ENCODE data around the gene TAF3.

- TF ChIP-seq POLR2AphosphoS5 (IDR thresholded peaks at IDR 0.05; ENCODE audit: low read depth, low read length), result no peak
- no peak for TF ChIP-seq TAF1 (IDR thresholded peaks at IDR 0.05; ENCODE audit: low read depth, low read length)
- no peak for TF ChIP-seq POLR2A (IDR thresholded peaks at IDR 0.05; ENCODE audit: low read depth, low read length)
- no peak for TF ChIP-seq PAX5 (IDR thresholded peaks at IDR 0.05; ENCODE audit: insufficient read depth, low read length, severe bottlenecking)
These were observed 234.1 kb downstream of the TAF3 start for GRCh38 chr10:8052341-8052955.
